Psoas muscle (tissue), 8 donors: ENCODE results near the gene NCOA7. TPM values are rescaled to one million over a fixed set of nuclear protein-coding genes. Genes with fewer than 3 reads are reported as not detected.
"Not testable (repeated sequence)": the region's sequence is repeated elsewhere in the genome, so short reads cannot be mapped to it uniquely, and the experiment has no call there.

Source experiments
- ATAC-seq, 4 donors: fragments of 200-7000 bp; cut with Tn5 transposase; one replicate each; pipeline ENCODE4 v1.9.1; 2020; ENCODE audit warnings: moderate library complexity in 3 of 4, mild to moderate bottlenecking in 2 of 4
- DNase-seq, 2 donors: peaks; one replicate each; pipeline ENCODE4 v3.0.0-alpha.2; 2020
- H3K27ac ChIP-seq: fragments of 200-600 bp; one replicate; pipeline ENCODE4 v1.8.0; 2022
- H3K27me3 ChIP-seq, 3 donors: fragments of 200-600 bp in 1 of 3; one replicate each; pipeline versions ENCODE4 v1.6.1 to v1.8.0; 2013 to 2022; ENCODE audit warnings: low read length in 2 of 3, mild to moderate bottlenecking in 2 of 3, moderate library complexity in 1 of 3; ENCODE audit not compliant: insufficient read depth in 3 of 3
- H3K36me3 ChIP-seq, 2 donors: fragments of 200-600 bp in 1 of 2; one replicate each; pipeline versions ENCODE4 v1.6.1 to v1.8.0; 2013 to 2022; ENCODE audit warnings: low read depth in 1 of 2, mild to moderate bottlenecking in 1 of 2, moderate library complexity in 1 of 2; ENCODE audit not compliant: insufficient read depth in 1 of 2
- H3K4me1 ChIP-seq: fragments of 200-600 bp; one replicate; pipeline ENCODE4 v1.8.0; 2022
- H3K4me3 ChIP-seq: fragments of 200-600 bp; one replicate; pipeline ENCODE4 v1.8.0; 2022; ENCODE audit warnings: mild to moderate bottlenecking
- H3K9me3 ChIP-seq: fragments of 200-600 bp; one replicate; pipeline ENCODE4 v1.8.0; 2022
- WGBS, 3 donors: extraction: QIAGEN DNeasy Blood & Tissue Kit; methylation state at CpG; one replicate each; pipeline versions ENCODE4 v1.1.6 to v1.1.7; 2013; 5-methylcytosine and 5-hydroxymethylcytosine counted together
- intact Hi-C, 2 donors: fragments of 100-400 bp; cut with DNase I; formaldehyde crosslinking; loops; one replicate each; pipeline versions ENCODE4 v1.11.0 to v1.14.2; 2022
- polyA plus RNA-seq, 3 donors: library from polyadenylated mRNA; stranded (reverse); fragments of 200-250 nt; gene quantifications; one replicate each; pipeline ENCODE4 v1.2.3, GENCODE V29; 2013
- total RNA-seq, 4 donors: library from RNA; stranded (reverse); fragmentation: NEBNext Ultra II Directional in 2 of 4; extraction: Animal tissue kit (Norgen Biotek cat#: 25700) in 2 of 4; gene quantifications; one replicate each; pipeline versions ENCODE4 v1.2.1 to v1.2.4, GENCODE V29; 2021 to 2023
- TF ChIP-seq, protein P1 (sequence below): fragments of 200-600 bp; IDR thresholded peaks from one replicate; pipeline ENCODE4 v1.8.0; 2022; ENCODE audit warnings: antibody characterized with exemption
- donor health status: healthy with polysubstance abuse.
- donor health status: DM: no; HTN: no; CAD: no; lungs with moderate emphysema.
- donor health status: Bipolar disorder and iron deficiency.
- donor health status: healthy.
- donor health status: DM: yes; HTN: yes; CAD: no.
- donor health status: DM: no; HTN: no; CAD: no.
- donor health status: DM: no; HTN: no; CAD: no.
- donor health status: DM: yes; HTN: yes; CAD: no.

Gene NCOA7
- total and polyA plus RNA-seq, 7 donors, result 3.1 to 22.5 (median 8.2) TPM

DNA sequence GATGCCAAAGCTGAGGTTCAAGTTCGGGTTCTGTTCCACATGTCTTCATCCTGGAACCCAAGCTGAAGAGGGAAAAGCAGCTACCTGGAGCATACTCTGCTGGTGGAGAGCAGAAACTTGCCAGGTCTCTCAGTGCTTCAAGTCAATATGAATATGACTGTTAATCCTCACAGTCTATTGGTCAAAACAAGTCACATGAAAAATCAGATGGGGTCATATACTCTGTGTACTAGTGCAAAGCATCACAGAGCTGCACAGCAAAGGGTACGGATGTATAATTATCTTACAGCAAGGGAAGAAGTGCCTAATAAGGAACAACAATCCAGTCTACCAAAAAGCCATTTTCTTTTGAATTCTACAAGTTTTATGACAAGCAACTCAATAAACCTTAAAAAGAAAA is 11.6 kb downstream of the NCOA7 start:
- peaks cover 5% of the 10 kb centered on the region for H3K4me1 ChIP-seq
- ATAC-seq, result no peak
- no peaks in the 10 kb centered on the region for H3K9me3 ChIP-seq
- no peaks in the 10 kb centered on the region for H3K36me3 ChIP-seq
- TF ChIP-seq, protein P1, sequence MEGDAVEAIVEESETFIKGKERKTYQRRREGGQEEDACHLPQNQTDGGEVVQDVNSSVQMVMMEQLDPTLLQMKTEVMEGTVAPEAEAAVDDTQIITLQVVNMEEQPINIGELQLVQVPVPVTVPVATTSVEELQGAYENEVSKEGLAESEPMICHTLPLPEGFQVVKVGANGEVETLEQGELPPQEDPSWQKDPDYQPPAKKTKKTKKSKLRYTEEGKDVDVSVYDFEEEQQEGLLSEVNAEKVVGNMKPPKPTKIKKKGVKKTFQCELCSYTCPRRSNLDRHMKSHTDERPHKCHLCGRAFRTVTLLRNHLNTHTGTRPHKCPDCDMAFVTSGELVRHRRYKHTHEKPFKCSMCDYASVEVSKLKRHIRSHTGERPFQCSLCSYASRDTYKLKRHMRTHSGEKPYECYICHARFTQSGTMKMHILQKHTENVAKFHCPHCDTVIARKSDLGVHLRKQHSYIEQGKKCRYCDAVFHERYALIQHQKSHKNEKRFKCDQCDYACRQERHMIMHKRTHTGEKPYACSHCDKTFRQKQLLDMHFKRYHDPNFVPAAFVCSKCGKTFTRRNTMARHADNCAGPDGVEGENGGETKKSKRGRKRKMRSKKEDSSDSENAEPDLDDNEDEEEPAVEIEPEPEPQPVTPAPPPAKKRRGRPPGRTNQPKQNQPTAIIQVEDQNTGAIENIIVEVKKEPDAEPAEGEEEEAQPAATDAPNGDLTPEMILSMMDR, result no peak
- DNase-seq, result no peak
- H3K27ac ChIP-seq, result no peak overlapping the region
- 91 to 94% (median 94%) methylated on average over 2 of the region's 2 CpGs for WGBS, 3 donors
- no peak overlapping the region for H3K4me3 ChIP-seq
- intact Hi-C loops, result no loop called here
- no peaks in the 10 kb centered on the region for H3K27me3 ChIP-seq

DNA sequence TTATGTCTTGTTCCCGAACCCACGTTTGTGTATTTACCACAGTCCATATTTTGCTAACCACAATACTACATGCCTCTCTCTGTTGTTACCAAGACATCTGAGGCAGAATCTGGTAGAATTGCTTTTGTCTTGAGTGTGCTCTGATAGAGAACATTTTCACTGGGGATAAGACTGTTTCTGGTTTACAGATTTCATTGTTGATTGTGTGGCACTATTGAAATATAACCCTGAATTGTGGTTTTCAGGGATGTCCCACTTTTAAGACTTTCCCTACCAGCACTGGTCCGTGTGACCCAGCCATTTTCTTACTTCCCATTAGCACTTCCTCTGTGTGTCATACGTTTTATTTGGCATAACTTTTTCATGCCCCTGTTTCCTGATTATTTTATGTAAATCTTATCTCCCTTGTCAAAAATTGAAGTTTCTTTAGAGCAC is 12.2 kb downstream of the NCOA7 start:
- ATAC-seq (no peak), DNase-seq (no peak)
- 49 to 59% (median 58%) methylated on average over 4 of the region's 4 CpGs for WGBS, 3 donors
- H3K4me3 ChIP-seq, result no peak overlapping the region
- no peaks in the 10 kb centered on the region for H3K9me3 ChIP-seq
- TF ChIP-seq, protein P1, result no peak
- no peaks in the 10 kb centered on the region for H3K27me3 ChIP-seq
- intact Hi-C loops, result no loop called here
- H3K4me1 ChIP-seq, result peaks cover 5% of the 10 kb centered on the region
- H3K36me3 ChIP-seq, result no peaks in the 10 kb centered on the region
- H3K27ac ChIP-seq, result no peak overlapping the region

DNA sequence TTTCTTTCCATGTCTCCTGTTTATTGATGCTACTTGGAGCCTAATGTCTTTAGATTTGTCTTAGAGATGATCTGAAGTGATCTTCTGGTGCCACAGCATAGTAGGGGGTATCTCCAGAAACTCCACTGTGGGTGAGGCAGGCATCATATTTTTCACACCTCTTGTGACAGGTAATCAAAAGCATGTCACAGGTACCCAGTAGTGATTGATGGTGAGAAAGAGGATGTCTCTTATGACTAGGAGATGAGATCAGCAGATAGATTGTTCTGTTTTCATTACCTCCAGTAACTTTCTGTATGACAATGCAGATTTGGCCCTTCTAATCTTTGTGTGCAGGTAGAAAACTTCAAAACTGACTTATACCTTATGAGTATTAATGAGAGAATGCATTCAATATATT is 13.5 kb downstream of the NCOA7 start:
- intact Hi-C loops, result no loop called here
- Histone ChIP-seq H3K36me3 (no peaks in the 10 kb centered on the region), H3K4me1 (peaks cover 5% of the 10 kb centered on the region), H3K27ac (no peak overlapping the region), H3K27me3 (no peaks in the 10 kb centered on the region), H3K9me3 (no peaks in the 10 kb centered on the region), H3K4me3 (no peak overlapping the region)
- TF ChIP-seq, protein P1, result no peak
- ATAC-seq (no peak), DNase-seq (no peak)

DNA sequence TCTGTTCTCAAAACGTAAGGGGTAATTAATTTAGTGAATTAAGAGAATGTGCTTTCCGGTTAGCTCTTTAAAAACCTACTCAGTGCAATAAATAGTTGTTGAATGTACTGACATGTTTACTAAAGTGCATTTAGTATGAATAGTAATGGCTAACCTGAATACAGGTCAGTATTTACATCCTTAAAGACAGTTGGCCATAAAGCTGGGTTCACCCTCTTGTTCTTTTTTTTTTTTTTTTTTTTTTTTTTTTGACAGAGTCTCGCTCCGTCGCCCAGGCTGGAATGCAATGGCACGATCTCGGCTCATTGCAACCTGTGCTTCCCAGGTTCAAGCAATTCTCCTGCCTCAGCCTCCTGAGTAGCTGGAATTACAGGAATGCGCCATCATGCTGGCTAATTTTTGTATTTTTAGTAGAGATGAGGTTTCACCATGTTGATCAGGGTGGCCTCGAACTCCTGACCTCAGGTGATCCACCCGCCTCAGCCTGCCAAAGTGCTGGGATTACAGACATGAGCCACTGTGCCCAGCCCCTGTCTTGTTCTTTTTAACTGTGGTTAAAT is 14.2 kb downstream of the NCOA7 start:
- H3K27ac ChIP-seq, H3K27me3 ChIP-seq, DNase-seq, H3K4me1 ChIP-seq, H3K36me3 ChIP-seq, ATAC-seq, H3K4me3 ChIP-seq, intact Hi-C loops, H3K9me3 ChIP-seq: not testable (repeated sequence)
- WGBS, 3 donors, result 94 to 96% (median 95%) methylated on average over 10 of the region's 10 CpGs

DNA sequence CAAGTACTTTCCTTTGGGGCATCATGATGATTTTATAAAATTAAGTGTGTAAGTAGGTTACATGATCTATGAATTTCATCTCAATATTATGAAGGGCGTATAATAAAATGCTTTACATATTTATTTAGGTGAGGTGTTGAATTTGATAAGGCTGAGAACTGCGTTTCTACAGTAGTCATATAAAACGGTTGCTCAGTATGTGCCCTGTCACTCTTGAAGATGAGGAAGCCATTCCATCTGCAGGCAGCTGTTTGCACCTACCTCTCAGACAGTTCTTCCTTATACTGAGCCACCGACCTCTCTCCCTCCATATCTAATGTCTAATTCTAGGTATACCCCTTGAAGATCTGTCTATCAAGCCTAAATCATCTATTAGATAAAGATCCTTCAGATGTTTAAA is 16.1 kb downstream of the NCOA7 start:
- DNase-seq, result no peak
- Histone ChIP-seq H3K36me3 (no peaks in the 10 kb centered on the region), H3K4me1 (peaks cover 5% of the 10 kb centered on the region), H3K4me3 (no peak overlapping the region), H3K27me3 (no peaks in the 10 kb centered on the region), H3K9me3 (no peaks in the 10 kb centered on the region), H3K27ac (no peak overlapping the region)
- TF ChIP-seq, protein P1, result no peak
- whole genome bisulfite sequencing, 3 donors, result 81 to 88% (median 81%) methylated on average over 4 of the region's 4 CpGs
- intact Hi-C loops, result no loop called here
- no peak for ATAC-seq
